MM.1S (cell line): ENCODE data around the gene FOXN3.

ENCODE experiments used
- EZH2 ChIP-seq: fragments of 300-600 bp; sonication (generic); optimal IDR thresholded peaks from 2 replicates; pipeline ENCODE3; 2017; ENCODE audit warnings: low read depth, mild to moderate bottlenecking, antibody characterized with exemption, low read length, mixed read lengths
- EZH2phosphoT487 ChIP-seq: fragments of 300-600 bp; sonication (generic); IDR thresholded peaks from 2 replicates; pipeline ENCODE4 v1.6.1; 2018; ENCODE audit warnings: antibody characterized with exemption, low read length
- TF ChIP-seq, protein P1 (sequence below): fragments of 300-600 bp; sonication (generic); IDR thresholded peaks from 2 replicates; pipeline ENCODE4 v1.5.1; 2016; ENCODE audit warnings: antibody characterized with exemption, low read length, mixed read lengths

DNA sequence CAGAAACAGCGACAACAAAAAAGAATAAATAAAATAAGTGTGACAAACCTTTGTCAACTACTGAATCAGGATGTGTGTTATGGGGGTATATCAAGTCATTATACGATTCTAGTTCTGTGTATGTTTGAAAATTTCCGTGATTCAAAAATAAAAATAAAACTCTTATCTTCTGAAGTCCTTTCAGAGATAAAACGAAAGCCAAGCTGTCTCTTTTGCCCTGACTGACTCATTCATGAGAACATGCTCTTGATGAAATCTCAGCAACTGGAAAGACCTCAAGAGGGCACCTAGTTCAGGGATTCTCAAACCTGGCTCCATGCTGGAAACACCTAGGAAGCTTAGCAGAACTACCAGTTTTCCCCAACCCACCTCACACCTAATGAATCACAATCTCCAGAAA, 9.2 kb downstream of the FOXN3 start:
- TF ChIP-seq EZH2phosphoT487 (no peak), EZH2 (no peak)
- TF ChIP-seq, protein P1, sequence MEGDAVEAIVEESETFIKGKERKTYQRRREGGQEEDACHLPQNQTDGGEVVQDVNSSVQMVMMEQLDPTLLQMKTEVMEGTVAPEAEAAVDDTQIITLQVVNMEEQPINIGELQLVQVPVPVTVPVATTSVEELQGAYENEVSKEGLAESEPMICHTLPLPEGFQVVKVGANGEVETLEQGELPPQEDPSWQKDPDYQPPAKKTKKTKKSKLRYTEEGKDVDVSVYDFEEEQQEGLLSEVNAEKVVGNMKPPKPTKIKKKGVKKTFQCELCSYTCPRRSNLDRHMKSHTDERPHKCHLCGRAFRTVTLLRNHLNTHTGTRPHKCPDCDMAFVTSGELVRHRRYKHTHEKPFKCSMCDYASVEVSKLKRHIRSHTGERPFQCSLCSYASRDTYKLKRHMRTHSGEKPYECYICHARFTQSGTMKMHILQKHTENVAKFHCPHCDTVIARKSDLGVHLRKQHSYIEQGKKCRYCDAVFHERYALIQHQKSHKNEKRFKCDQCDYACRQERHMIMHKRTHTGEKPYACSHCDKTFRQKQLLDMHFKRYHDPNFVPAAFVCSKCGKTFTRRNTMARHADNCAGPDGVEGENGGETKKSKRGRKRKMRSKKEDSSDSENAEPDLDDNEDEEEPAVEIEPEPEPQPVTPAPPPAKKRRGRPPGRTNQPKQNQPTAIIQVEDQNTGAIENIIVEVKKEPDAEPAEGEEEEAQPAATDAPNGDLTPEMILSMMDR = no peak
